IPS DF 4.7 (cell line): ENCODE measurements around the gene BCL11A.

Experiments used
- DNase-seq: peaks from one replicate; pipeline ENCODE4 v3.0.0-alpha.2; 2013; ENCODE audit warnings: low spot score; ENCODE audit errors: extremely low read depth

BCL11A gene

GRCh38 chr2:60410456-60411146 lies 142.9 kb downstream of the BCL11A start:
- peak; percentile 14 for DNase-seq

DNA sequence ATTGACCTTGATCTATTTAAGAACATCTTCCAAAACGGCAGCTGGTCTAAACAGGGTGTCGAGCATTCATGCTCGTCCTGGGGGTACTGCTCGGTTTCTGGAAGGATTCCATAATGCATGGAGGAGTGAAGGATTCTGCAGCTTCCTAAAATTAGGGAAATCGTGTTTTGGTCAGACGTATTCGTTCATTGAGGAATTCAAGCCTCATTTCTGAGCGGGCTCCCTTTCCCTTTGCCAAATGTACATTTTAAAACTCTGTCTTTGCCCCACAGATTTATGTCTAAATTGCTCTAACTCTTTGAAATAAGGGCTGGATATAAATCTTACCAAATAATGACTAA lies 144.0 kb downstream of the BCL11A start:
- DNase-seq = no peak

- DNase-seq = no peak
Measured at GRCh38 chr2:60408811-60409530, 144.5 kb downstream of the BCL11A start.

GRCh38 chr2:60408207-60408606 lies 145.2 kb downstream of the BCL11A start:
- DNase-seq = no peak

GRCh38 chr2:60407398-60407797 lies 146.1 kb downstream of the BCL11A start:
- no peak for DNase-seq

- DNase-seq = no peak
Measured at GRCh38 chr2:60406192-60406591, 147.3 kb downstream of the BCL11A start.

GRCh38 chr2:60405271-60405919 lies 148.1 kb downstream of the BCL11A start:
- no peak for DNase-seq
